SK-N-SH (cell line): Measurements from ENCODE around the gene RELN. TPM values are rescaled to one million over a fixed set of nuclear protein-coding genes. Genes with fewer than 3 reads are reported as not detected.

Source experiments
- CTCF ChIA-PET: fragments of 300-600, 350-600 bp; formaldehyde crosslinking; extraction: SDS; loops from one replicate; lab custom pipeline; 2021; lab: Yijun Ruan, JAX
- POLR2A ChIA-PET: fragments of 350-600 bp; sonication (Branson Sonifier 250); formaldehyde crosslinking; extraction: SDS; loops from one replicate; lab custom pipeline; 2020; ENCODE audit warnings: antibody characterized with exemption, inconsistent platforms; lab: Yijun Ruan, JAX
- DNase-seq: peaks from one replicate; pipeline ENCODE4 v3.0.0; 2012
- H2AFZ ChIP-seq: fragments of 200-600 bp; sonication (generic); 2 replicates; pipeline ENCODE4 v1.8.1; 2016; ENCODE audit warnings: antibody characterized with exemption, mild to moderate bottlenecking, low read depth
- H3F3A ChIP-seq: fragments of 200-600 bp; sonication (generic); replicated peaks from 2 replicates; pipeline ENCODE3; 2016; ENCODE audit warnings: antibody characterized with exemption, mild to moderate bottlenecking; ENCODE audit not compliant: insufficient read depth
- H3K27ac ChIP-seq, 2 experiments: fragments of 200-500 bp in 1 of 2; fragments of 200-600 bp in 1 of 2; sonication (Bioruptor generic) in 1 of 2; sonication (generic), shearing (Covaris generic) in 1 of 2; 2 replicates each; pipeline versions ENCODE4 v1.5.1 to v1.6.1; 2014 to 2016; ENCODE audit warnings: low read depth in 2 of 2, inconsistent platforms in 1 of 2, low read length in 1 of 2, mild to moderate bottlenecking in 1 of 2, mixed read lengths in 1 of 2
- H3K27me3 ChIP-seq: fragments of 200-600 bp; sonication (generic), shearing (Covaris generic); 2 replicates; pipeline ENCODE4 v1.6.1; 2016; ENCODE audit warnings: mixed run types; ENCODE audit not compliant: insufficient read depth
- H3K36me3 ChIP-seq, 2 experiments: fragments of 200-500 bp in 1 of 2; fragments of 200-600 bp in 1 of 2; sonication (Bioruptor generic) in 1 of 2; sonication (generic) in 1 of 2; replicated peaks in 1 of 2; 2 replicates each; pipeline versions ENCODE3 to v1.5.1; 2014 to 2016; ENCODE audit warnings: low read length in 1 of 2, mild to moderate bottlenecking in 1 of 2; ENCODE audit not compliant: insufficient read depth in 2 of 2, control insufficient read depth in 1 of 2
- H3K4me1 ChIP-seq, 2 experiments: fragments of 200-500 bp in 1 of 2; fragments of 200-600 bp in 1 of 2; sonication (Bioruptor generic) in 1 of 2; sonication (generic), shearing (Covaris generic) in 1 of 2; 2 replicates each; pipeline versions ENCODE4 v1.5.1 to v1.6.1; 2014 to 2016; ENCODE audit warnings: low read depth in 1 of 2, low read length in 1 of 2, mixed run types in 1 of 2; ENCODE audit not compliant: insufficient read depth in 2 of 2, control insufficient read depth in 1 of 2
- H3K4me2 ChIP-seq: fragments of 200-600 bp; sonication (generic), shearing (Covaris generic); 2 replicates; pipeline ENCODE4 v1.6.1; 2017; ENCODE audit warnings: mixed run types
- H3K4me3 ChIP-seq, 2 experiments: fragments of 200-500 bp in 1 of 2; fragments of 200-600 bp in 1 of 2; sonication (Bioruptor generic) in 1 of 2; sonication (generic), shearing (Covaris generic) in 1 of 2; 2 replicates each; pipeline versions ENCODE4 v1.5.1 to v1.8.1; 2014 to 2016; ENCODE audit warnings: low read depth in 2 of 2, inconsistent platforms in 1 of 2, low read length in 1 of 2, mild to moderate bottlenecking in 1 of 2, mixed read lengths in 1 of 2, moderate library complexity in 1 of 2
- H3K79me2 ChIP-seq: fragments of 200-600 bp; sonication (generic); 2 replicates; pipeline ENCODE4 v1.8.1; 2017; ENCODE audit warnings: mild to moderate bottlenecking; ENCODE audit not compliant: insufficient read depth
- H3K9ac ChIP-seq: fragments of 200-600 bp; sonication (generic); 2 replicates; pipeline ENCODE4 v1.6.1; 2017; ENCODE audit warnings: mixed run types
- H3K9me2 ChIP-seq: fragments of 200-600 bp; sonication (generic); 2 replicates; pipeline ENCODE4 v1.6.1; 2017; ENCODE audit warnings: mixed run types
- H3K9me3 ChIP-seq: fragments of 200-600 bp; sonication (generic); 2 replicates; pipeline ENCODE4 v1.6.1; 2017; ENCODE audit warnings: mixed run types, mild to moderate bottlenecking, moderate library complexity
- H4K20me1 ChIP-seq: fragments of 200-600 bp; sonication (generic); 2 replicates; pipeline ENCODE4 v1.6.1; 2017; ENCODE audit warnings: mild to moderate bottlenecking, mixed run types; ENCODE audit not compliant: insufficient read depth
- CTCF ChIP-seq: fragments of 200-600 bp; sonication (generic); IDR thresholded peaks from 2 replicates; pipeline ENCODE4 v1.6.1; 2017; ENCODE audit warnings: antibody characterized with exemption, mild to moderate bottlenecking, moderate library complexity
- EP300 ChIP-seq, 2 experiments: IDR thresholded peaks; 2 replicates each; pipeline versions ENCODE4 v1.4.0 to v1.6.1; 2012; ENCODE audit warnings: borderline replicate concordance in 1 of 2, low read depth in 1 of 2, low read length in 1 of 2
- EZH2phosphoT487 ChIP-seq: fragments of 200-600 bp; sonication (generic); IDR thresholded peaks from 2 replicates; pipeline ENCODE4 v1.6.1; 2017; ENCODE audit warnings: low read depth, mixed run types, mild to moderate bottlenecking, antibody characterized with exemption, moderate library complexity, borderline replicate concordance
- FOXJ3 ChIP-seq: sonication (generic); formaldehyde crosslinking; IDR thresholded peaks from 2 replicates; pipeline ENCODE4 v1.5.1; 2020; ENCODE audit warnings: mild to moderate bottlenecking, missing genetic modification reagents
- FOXM1 ChIP-seq: IDR thresholded peaks from 2 replicates; pipeline ENCODE4 v1.4.0; 2012; ENCODE audit warnings: low read depth, mild to moderate bottlenecking
- GABPA ChIP-seq: IDR thresholded peaks from 2 replicates; pipeline ENCODE4 v1.4.0; 2012; ENCODE audit warnings: low read depth, mild to moderate bottlenecking
- GATA2 ChIP-seq: sonication (generic); formaldehyde crosslinking; IDR thresholded peaks from 2 replicates; pipeline ENCODE4 v1.5.0; 2020; ENCODE audit warnings: mild to moderate bottlenecking, missing genetic modification reagents
- IRF3 ChIP-seq: fragments of 150-350 bp; IDR thresholded peaks from 2 replicates; pipeline ENCODE4 v1.6.1; 2016; ENCODE audit warnings: mild to moderate bottlenecking, low read depth, low read length
- MEF2A ChIP-seq: IDR thresholded peaks from 2 replicates; pipeline ENCODE4 v1.4.0; 2012; ENCODE audit warnings: low read depth, borderline replicate concordance
- MXI1 ChIP-seq: IDR thresholded peaks from 2 replicates; pipeline ENCODE4 v1.6.1; 2012; ENCODE audit warnings: mild to moderate bottlenecking, low read depth, low read length, improper control_type of control experiment
- NFIC ChIP-seq: IDR thresholded peaks from 2 replicates; pipeline ENCODE4 v1.4.0; 2012; ENCODE audit warnings: borderline replicate concordance
- NRF1 ChIP-seq: IDR thresholded peaks from 2 replicates; pipeline ENCODE4 v1.6.1; 2012; ENCODE audit warnings: low read depth, mild to moderate bottlenecking, low read length
- PBX3 ChIP-seq: IDR thresholded peaks from 2 replicates; pipeline ENCODE4; 2012
- RAD21 ChIP-seq: IDR thresholded peaks from 2 replicates; pipeline ENCODE4 v1.6.1; 2012; ENCODE audit warnings: mild to moderate bottlenecking, low read length
- RCOR1 ChIP-seq: fragments of 150-350 bp; IDR thresholded peaks from 2 replicates; pipeline ENCODE4 v1.6.1; 2017; ENCODE audit warnings: antibody characterized with exemption, low read length
- RFX5 ChIP-seq: IDR thresholded peaks from 2 replicates; pipeline ENCODE4 v1.6.1; 2012; ENCODE audit warnings: mild to moderate bottlenecking, improper control_type of control experiment, low read length
- SIN3A ChIP-seq: IDR thresholded peaks from 2 replicates; pipeline ENCODE4 v1.6.1; 2012; ENCODE audit warnings: low read depth, mild to moderate bottlenecking, low read length, moderate library complexity, borderline replicate concordance
- SMC3 ChIP-seq: IDR thresholded peaks from 2 replicates; pipeline ENCODE4 v1.6.1; 2012; ENCODE audit warnings: low read depth, low read length, improper control_type of control experiment
- TCF12 ChIP-seq: IDR thresholded peaks from 2 replicates; pipeline ENCODE4 v1.4.0; 2012
- USF2 ChIP-seq: fragments of 150-350 bp; IDR thresholded peaks from 2 replicates; pipeline ENCODE4 v1.6.1; 2017; ENCODE audit warnings: antibody characterized with exemption, low read length, low read depth, borderline replicate concordance
- ZBTB33 ChIP-seq: IDR thresholded peaks from 2 replicates; pipeline ENCODE4 v1.4.0; 2012; ENCODE audit warnings: low read depth, borderline replicate concordance
- WGBS: methylation state at CpG from one replicate; pipeline ENCODE4 v1.1.6; 2017; ENCODE audit warnings: low lambda C conversion rate; 5-methylcytosine and 5-hydroxymethylcytosine counted together
- polyA plus RNA-seq, 3 experiments: library from polyadenylated mRNA; depleted of rRNA; stranded (reverse); fragments of >200 nt; gene quantifications; 2 replicates each; pipeline ENCODE4 v1.2.3, GENCODE V29; 2012

RELN gene
- polyA plus RNA-seq, 1 of the 3 experiments (the other 2 are of a cell fraction): 0.02 TPM

GRCh38 chr7:103622274-103622673, 367.2 kb downstream of the RELN start (continued):
- TF ChIP-seq ZBTB33 (no peak), PBX3 (no peak), NRF1 (no peak), USF2 (no peak), EP300 (IDR thresholded peaks at IDR 0.05; ENCODE audit: borderline replicate concordance in 1 of 2, low read depth in 1 of 2, low read length in 1 of 2) (no peak), NFIC (no peak), GATA2 (CRISPR knock-in tag) (no peak), TCF12 (no peak), RCOR1 (no peak), EZH2phosphoT487 (no peak), RFX5 (no peak)

- peak; percentile 33 for DNase-seq
- ChIA-PET POLR2A (no interaction called here), CTCF (interaction anchor here (0.6 to 2.8 kb wide), 16 partner anchors 8 to 548 kb away, joined by 3 to 16 read pairs (median 3); no protein-coding TSS in a partner anchor)
- Histone ChIP-seq H3K27me3 (no peaks in the 10 kb centered on the region), H3K9ac (no peak overlapping the region), H4K20me1 (no peaks in the 10 kb centered on the region), H3K36me3 (no peaks in the 10 kb centered on the region), H3K4me1 (peaks cover 0 to 2% of the 10 kb centered on the region in 2 experiments; a peak in 2 of 4 replicates), H3K9me3 (no peaks in the 10 kb centered on the region), H3F3A (no peaks in the 10 kb centered on the region), H3K79me2 (no peaks in the 10 kb centered on the region), H2AFZ (no peak overlapping the region), H3K4me3 (no peak overlapping the region), H3K27ac (peak overlapping the region in 1 of 2 experiments; percentile 16; a peak in 1 of 4 replicates), H3K9me2 (no peaks in the 10 kb centered on the region), H3K4me2 (no peak overlapping the region)
- WGBS: 36% methylated on average over 3 of the region's 3 CpGs
- TF ChIP-seq RAD21: peak; percentile 70
- TF ChIP-seq GABPA: no peak
- TF ChIP-seq ZBTB33: no peak
- TF ChIP-seq SMC3: peak; percentile 52
- no peak for TF ChIP-seq IRF3
- TF ChIP-seq MXI1: no peak
- TF ChIP-seq SIN3A: no peak
- TF ChIP-seq FOXM1: no peak
- TF ChIP-seq CTCF: peak; percentile 59
- TF ChIP-seq MEF2A: no peak
- TF ChIP-seq FOXJ3 (CRISPR knock-in tag): no peak
These were observed 375.5 kb downstream of the RELN start for GRCh38 chr7:103613655-103614642.
